Brain microvascular endothelial cell (primary cell): ENCODE measurements around the gene SLFNL1.

ENCODE experiments used
- DNase-seq: peaks from one replicate; pipeline ENCODE4 v3.0.0-alpha.2; 2020
- H3K27ac ChIP-seq: fragments of 250-450 bp; sonication (Bioruptor Pico); 2 replicates; pipeline ENCODE4 v1.5.1; 2020; ENCODE audit warnings: mild to moderate bottlenecking, moderate library complexity
- H3K27me3 ChIP-seq: fragments of 250-450 bp; sonication (Bioruptor Pico); replicated peaks from 2 replicates; pipeline ENCODE4 v1.5.1; 2020; ENCODE audit warnings: mild to moderate bottlenecking
- H3K36me3 ChIP-seq: fragments of 250-450 bp; sonication (Bioruptor Pico); replicated peaks from 2 replicates; pipeline ENCODE4 v1.5.1; 2020; ENCODE audit warnings: mild to moderate bottlenecking
- H3K4me3 ChIP-seq: 2 replicates; pipeline ENCODE4 v1.5.1; 2011; ENCODE audit warnings: low read depth, mild to moderate bottlenecking, control low read depth, low read length, moderate library complexity
- CTCF ChIP-seq: IDR thresholded peaks from 2 replicates; pipeline ENCODE4 v1.5.1; 2011; ENCODE audit warnings: low read depth, mild to moderate bottlenecking, moderate library complexity, low read length, control low read depth, inconsistent platforms; ENCODE audit errors: missing control alignments
- in situ Hi-C: cut with HindIII; loops from 2 replicates; pipeline ENCODE4 v1.10.0; 2017; ENCODE audit warnings: low sequenced_read_pairs, low pct_ligation_motif_present

The SLFNL1 gene

GRCh38 chr1:40986328-40986783 is 35.2 kb downstream of the SLFNL1 start:
- no peak for TF ChIP-seq CTCF
- Histone ChIP-seq H3K27ac (no peak overlapping the region), H3K4me3 (no peak overlapping the region), H3K36me3 (peaks cover 81% of the 10 kb centered on the region), H3K27me3 (no peaks in the 10 kb centered on the region)
- in situ Hi-C loops = no loop called here
- DNase-seq = no peak

GRCh38 chr1:40985875-40986274 is 35.6 kb downstream of the SLFNL1 start:
- no peak for TF ChIP-seq CTCF
- Histone ChIP-seq H3K4me3 (no peak overlapping the region), H3K36me3 (peaks cover 76% of the 10 kb centered on the region), H3K27me3 (no peaks in the 10 kb centered on the region), H3K27ac (no peak overlapping the region)
- in situ Hi-C loops = no loop called here
- no peak for DNase-seq

- H3K36me3 ChIP-seq = peaks cover 69% of the 10 kb centered on the region
- in situ Hi-C loops = no loop called here
- no peaks in the 10 kb centered on the region for H3K27me3 ChIP-seq
- no peak overlapping the region for H3K27ac ChIP-seq
- no peak overlapping the region for H3K4me3 ChIP-seq
- no peak for TF ChIP-seq CTCF
- no peak for DNase-seq
Measured at GRCh38 chr1:40985161-40985560, 36.4 kb downstream of the SLFNL1 start.

GRCh38 chr1:40984531-40984930 is 37.0 kb downstream of the SLFNL1 start:
- Histone ChIP-seq H3K4me3 (no peak overlapping the region), H3K27me3 (no peaks in the 10 kb centered on the region), H3K36me3 (peaks cover 62% of the 10 kb centered on the region), H3K27ac (no peak overlapping the region)
- no peak for TF ChIP-seq CTCF
- in situ Hi-C loops = no loop called here
- no peak for DNase-seq

GRCh38 chr1:40984066-40984465 is 37.5 kb downstream of the SLFNL1 start:
- no peak for TF ChIP-seq CTCF
- no peaks in the 10 kb centered on the region for H3K27me3 ChIP-seq
- no peak overlapping the region for H3K27ac ChIP-seq
- no peak overlapping the region for H3K4me3 ChIP-seq
- in situ Hi-C loops = no loop called here
- DNase-seq = no peak
- peaks cover 58% of the 10 kb centered on the region for H3K36me3 ChIP-seq

- peaks cover 50% of the 10 kb centered on the region for H3K36me3 ChIP-seq
- H3K27ac ChIP-seq = no peak overlapping the region
- no peak for DNase-seq
- no peak overlapping the region for H3K4me3 ChIP-seq
- no peaks in the 10 kb centered on the region for H3K27me3 ChIP-seq
- TF ChIP-seq CTCF = no peak
- in situ Hi-C loops = no loop called here
Measured at GRCh38 chr1:40983286-40983685, 38.2 kb downstream of the SLFNL1 start.
